HG03064 (cell line): ENCODE measurements around the gene MT1H.

Experiments used
- ATAC-seq: cut with Tn5 transposase; IDR thresholded peaks from one replicate; pipeline ENCODE4 v1.9.1; 2021; ENCODE audit warnings: low read depth; ENCODE audit not compliant: unreplicated experiment

The MT1H gene

DNA sequence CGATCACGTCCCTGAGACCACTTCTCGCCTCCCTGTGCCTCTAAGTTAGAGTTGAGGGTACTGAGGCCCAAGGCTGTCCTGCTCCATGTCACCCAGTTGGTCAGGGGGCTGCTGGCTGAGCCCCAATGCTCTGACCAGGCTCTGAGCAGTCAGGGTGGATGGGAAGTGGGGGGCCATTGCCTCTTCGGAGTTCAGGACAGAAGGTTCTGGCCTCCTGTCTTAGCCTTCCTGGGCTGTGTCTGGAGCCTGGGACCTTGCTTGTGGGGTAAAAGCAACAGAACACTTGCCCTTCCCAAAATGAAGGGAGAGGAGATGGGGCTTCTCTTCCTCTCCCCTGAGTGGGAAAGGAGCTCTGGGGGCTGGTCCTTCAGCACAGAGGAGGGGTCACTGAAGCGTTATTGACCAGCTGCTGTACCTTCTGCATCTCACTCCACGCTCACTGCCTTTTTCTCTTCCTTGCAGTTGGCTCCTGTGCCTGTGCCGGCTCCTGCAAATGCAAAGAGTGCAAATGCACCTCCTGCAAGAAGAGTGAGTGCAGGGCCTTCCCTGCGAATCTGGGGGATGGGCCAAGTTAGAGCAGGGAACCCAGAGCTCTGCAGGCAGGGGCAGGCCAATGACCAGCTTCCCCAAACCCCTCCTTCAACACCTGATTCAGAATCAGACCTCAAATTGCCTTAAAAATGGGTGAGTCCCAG lies 13.2 kb downstream of the MT1H start:
- no peak for ATAC-seq

DNA sequence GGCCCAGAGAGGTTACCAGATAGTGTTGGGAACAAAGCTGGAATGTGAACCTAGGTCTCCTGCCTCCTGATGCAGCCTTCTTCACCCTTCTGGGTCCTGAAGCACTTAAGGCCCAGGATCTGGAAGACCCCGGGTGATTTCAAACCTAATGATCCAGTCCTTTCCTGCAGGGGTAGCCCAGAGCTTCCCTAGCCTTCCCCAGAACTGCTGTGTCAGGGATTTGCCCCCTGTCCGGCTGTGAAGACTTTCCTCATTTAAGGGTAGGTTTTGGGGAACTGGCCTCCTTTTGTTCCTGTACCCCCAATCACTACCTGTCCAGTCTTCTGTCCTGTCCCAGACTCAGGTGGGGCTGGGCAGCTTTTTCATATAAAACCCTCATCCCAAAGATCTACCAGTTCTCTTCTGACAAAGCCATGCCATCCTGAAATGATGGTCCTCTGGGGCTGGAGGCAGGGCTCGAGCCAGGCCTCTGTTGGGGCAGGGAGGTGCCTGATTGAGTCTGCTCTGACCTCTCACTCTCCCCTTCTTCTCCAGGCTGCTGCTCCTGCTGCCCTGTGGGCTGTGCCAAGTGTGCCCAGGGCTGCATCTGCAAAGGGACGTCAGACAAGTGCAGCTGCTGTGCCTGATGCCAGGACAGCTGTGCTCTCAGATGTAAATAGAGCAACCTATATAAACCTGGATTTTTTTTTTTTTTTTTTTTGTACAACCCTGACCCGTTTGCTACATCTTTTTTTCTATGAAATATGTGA lies 14.0 kb downstream of the MT1H start:
- ATAC-seq, result no peak

DNA sequence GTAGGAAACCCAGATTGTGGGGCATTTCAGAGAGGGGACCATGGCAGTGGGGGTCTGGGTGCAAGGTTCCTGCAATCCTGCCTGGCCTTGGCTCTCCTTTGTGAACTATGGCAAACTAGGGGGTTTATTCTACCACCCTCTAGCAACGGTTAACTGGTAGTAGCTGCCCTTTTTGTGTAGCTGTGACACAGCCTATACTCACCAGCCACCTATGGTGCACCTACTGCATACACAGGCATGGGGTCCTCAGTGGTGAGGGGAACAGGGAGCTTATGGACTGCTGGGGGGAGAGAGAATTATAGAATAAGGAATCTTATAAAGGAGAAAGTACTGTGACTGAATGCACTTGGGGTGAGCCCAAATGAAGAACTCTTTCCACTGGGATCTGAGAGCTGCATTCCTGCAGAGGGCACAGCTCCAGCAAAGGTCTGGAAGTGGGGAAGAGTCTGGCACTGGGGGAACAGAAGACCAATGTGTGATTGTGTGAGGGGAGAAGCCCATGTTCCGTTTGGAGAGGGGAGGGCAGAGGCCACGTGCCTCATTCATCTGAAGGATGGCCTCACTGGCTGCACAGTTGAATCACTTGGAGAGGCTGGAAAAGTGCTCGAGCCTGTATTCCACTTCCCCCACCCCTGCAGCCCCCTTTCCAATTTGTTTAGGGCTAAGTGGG lies 14.8 kb downstream of the MT1H start:
- no peak for ATAC-seq

GRCh38 chr16:56684926-56685590 lies 15.4 kb downstream of the MT1H start:
- ATAC-seq, result no peak

DNA sequence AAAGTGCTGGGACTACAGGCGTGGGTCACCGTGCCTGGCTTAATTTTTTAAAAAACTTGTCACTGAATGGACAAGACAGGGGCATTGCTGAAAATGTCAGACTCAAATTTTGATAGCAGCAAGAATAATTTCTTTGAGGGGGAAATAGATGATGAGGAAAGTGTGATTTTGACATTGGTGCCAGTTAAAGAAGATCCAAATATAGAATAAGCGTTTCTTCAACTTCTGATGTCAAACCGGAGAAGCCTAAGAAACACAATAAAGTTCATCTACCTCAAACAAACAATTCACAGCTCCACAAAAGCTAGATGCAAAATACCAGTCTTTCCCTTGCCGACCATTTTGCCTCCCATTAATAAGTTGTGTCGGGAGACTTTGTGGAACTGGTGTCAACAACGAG lies 17.1 kb downstream of the MT1H start:
- ATAC-seq, result no peak

GRCh38 chr16:56688762-56689161 lies 19.1 kb downstream of the MT1H start:
- ATAC-seq, result no peak

DNA sequence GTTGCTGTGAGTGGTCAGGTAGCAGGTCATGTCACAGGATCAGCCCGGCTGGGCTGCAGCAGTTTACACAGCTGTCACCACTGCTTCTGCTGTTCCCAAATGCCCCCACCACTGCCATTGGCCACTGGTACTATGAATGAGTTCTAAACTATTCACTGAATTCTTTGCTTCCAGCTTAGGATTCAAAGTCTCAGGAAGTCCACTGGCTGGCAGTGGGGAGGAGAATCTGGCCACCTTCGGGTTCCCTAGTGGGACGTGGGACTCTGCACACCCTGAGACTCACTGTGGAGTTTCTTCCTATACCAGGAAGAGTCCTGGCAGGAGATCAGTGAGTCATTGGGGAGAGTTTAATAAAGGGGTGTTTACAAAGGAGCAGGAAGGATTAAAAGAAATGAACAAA lies 19.6 kb downstream of the MT1H start:
- no peak for ATAC-seq

- no peak for ATAC-seq
Observed at GRCh38 chr16:56690420-56691122, 21.0 kb downstream of the MT1H start.

DNA sequence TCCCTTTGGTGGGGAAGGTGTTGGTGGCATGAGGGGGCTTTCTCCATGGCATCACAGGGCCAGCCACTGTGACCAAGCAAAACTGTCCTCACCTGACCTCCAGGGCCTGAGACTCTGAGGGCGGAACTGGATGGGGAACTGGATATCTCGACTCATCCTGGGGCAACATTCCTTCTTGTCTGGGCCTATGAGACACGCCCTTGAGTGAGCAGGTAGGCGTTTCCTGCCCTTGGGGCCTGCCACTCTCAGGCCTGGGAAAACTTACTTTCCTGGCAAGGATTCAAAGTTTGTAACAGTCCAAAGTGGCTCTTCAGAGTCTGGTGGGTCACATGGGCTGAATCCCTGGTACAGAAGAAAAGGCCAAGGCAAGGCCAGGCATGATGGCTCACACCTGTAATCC lies 22.3 kb downstream of the MT1H start:
- no peak for ATAC-seq

GRCh38 chr16:56695246-56695645 lies 25.6 kb downstream of the MT1H start:
- ATAC-seq, result no peak

DNA sequence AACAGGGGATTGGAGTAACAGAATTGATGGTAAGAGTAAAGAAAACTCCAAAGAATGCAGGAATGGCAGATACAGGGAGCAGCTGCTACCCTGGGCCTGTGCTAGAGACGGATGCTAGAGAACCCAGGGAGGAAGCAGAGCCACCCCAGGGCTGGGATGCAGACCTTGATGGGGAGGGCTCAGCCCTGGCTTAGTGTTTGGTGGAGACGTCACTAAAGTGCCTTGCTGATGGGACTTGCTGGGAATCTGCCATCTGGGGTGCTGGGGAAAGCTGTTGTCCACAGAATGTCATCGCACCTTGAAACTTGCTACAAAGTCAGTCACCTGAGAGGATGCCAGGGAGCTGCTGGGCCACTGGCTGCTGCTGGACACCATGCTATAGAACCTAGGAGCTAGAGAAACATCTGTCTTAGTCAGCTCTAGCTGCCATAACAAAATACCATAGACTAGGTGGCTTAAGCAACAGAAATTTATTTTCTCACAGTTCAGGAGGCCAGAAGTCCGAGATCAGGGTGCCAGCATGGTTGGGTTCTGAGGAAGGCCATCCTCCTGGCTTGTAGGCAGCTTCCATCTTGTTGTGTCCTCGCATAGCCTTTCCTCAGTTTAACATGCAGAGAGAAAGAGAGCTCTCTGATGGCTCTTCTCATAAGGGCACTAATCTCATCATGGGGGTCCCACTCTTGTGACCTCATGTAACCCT lies 28.0 kb downstream of the MT1H start:
- no peak for ATAC-seq

- no peak for ATAC-seq
Observed at GRCh38 chr16:56700195-56700594, 30.6 kb downstream of the MT1H start.

DNA sequence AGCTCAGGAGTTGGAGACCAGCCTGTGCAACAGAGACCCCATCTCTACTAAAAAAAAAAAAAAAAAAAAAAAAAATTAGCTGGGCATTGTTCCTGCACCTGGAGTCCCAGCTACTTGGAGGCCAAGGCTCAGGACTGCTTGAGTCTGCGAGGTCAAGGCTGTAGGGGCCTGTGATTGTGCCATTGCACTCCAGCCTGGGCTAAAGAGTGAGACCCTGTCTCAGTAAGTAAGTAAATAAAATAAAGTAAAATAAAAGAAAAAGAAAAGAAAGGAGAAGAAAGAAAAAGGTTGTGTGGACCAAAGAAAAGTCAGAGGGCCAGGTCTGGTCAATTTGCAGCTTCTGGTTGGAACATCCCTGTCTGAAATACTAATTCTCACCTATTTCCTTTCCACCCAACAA lies 31.0 kb downstream of the MT1H start:
- ATAC-seq, result no peak

GRCh38 chr16:56701534-56701933 lies 31.9 kb downstream of the MT1H start:
- ATAC-seq, result no peak

GRCh38 chr16:56702836-56703235 lies 33.2 kb downstream of the MT1H start:
- no peak for ATAC-seq

GRCh38 chr16:56708525-56709442 lies 39.2 kb downstream of the MT1H start:
- ATAC-seq, result no peak

GRCh38 chr16:56709443-56710040 lies 39.9 kb downstream of the MT1H start:
- no peak for ATAC-seq

DNA sequence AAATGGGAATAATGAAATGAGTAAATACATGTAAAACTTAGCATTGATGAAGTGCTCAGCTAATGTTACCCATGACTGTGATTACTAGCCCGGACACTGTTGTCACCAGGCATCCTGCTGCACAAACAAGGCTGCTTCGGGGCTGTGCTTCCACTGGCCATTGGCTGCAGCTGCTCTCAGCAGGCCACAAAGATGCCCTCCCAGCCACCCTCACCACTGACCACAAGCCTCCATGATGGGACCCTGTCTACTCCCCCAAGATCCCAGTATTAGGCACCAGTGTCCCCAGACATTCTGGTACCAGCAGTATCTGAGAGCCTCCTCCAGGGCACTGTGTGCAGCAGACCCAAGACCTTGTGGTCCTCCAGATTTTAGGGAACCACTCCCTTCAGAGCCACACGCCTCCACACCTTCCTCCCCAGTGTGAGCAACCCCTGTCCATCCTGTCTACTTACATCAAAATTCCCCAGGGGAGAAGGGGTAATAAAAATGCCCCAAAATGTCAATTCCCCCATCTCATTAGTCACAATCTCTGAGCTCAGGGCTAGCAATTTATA lies 40.6 kb downstream of the MT1H start:
- no peak for ATAC-seq
